OCI-M2 (cell line): ENCODE measurements around the gene SPATA32.

Experiments used
- DNase-seq: peaks from one replicate; lab custom pipeline; 2025; ENCODE audit not compliant: unreplicated experiment; lab: John Stamatoyannopoulos, UW

The SPATA32 gene

GRCh38 chr17:45293413-45294211 lies 31.7 kb upstream of the SPATA32 start:
- DNase-seq: no peak

- DNase-seq: no peak
Measured at GRCh38 chr17:45292696-45293412, 31.0 kb upstream of the SPATA32 start.

- DNase-seq: no peak
Measured at GRCh38 chr17:45291171-45291805, 29.4 kb upstream of the SPATA32 start.

- DNase-seq: no peak
Measured at GRCh38 chr17:45290269-45290765, 28.4 kb upstream of the SPATA32 start.

- no peak for DNase-seq
Measured at GRCh38 chr17:45289301-45290268, 27.7 kb upstream of the SPATA32 start.

GRCh38 chr17:45288825-45289224 lies 26.9 kb upstream of the SPATA32 start:
- DNase-seq: no peak

GRCh38 chr17:45287526-45288500 lies 25.9 kb upstream of the SPATA32 start:
- no peak for DNase-seq

- DNase-seq: no peak
Measured at GRCh38 chr17:45286286-45286685, 24.4 kb upstream of the SPATA32 start.

- DNase-seq: no peak
Measured at GRCh38 chr17:45284176-45285140, 22.6 kb upstream of the SPATA32 start.

GRCh38 chr17:45283711-45284110 lies 21.8 kb upstream of the SPATA32 start:
- DNase-seq: no peak

GRCh38 chr17:45282683-45283644 lies 21.1 kb upstream of the SPATA32 start:
- no peak for DNase-seq

GRCh38 chr17:45279898-45280297 lies 18.0 kb upstream of the SPATA32 start:
- DNase-seq: no peak

GRCh38 chr17:45277992-45278391 lies 16.1 kb upstream of the SPATA32 start:
- DNase-seq: no peak

- DNase-seq: peak; percentile 63
Measured at GRCh38 chr17:45277216-45277849, 15.4 kb upstream of the SPATA32 start.

GRCh38 chr17:45276031-45276430 lies 14.1 kb upstream of the SPATA32 start:
- DNase-seq: no peak

GRCh38 chr17:45274033-45274432 lies 12.1 kb upstream of the SPATA32 start:
- DNase-seq: no peak

GRCh38 chr17:45273551-45273957 lies 11.7 kb upstream of the SPATA32 start:
- DNase-seq: no peak
